Stimulated activated CD4-positive, alpha-beta T cell treated with anti-CD3 and anti-CD28 coated beads, Interleukin-1b, Interleukin-23, amount 100 ng/mL, for 1 hour (primary cell): ENCODE measurements around the gene BROX.

Experiments used
- DNase-seq, 2 donors: peaks; one replicate each; pipeline ENCODE4 v3.0.0-alpha.2; 2020; ENCODE audit warnings: low read depth in 2 of 2

BROX gene

GRCh38 chr1:222777977-222778376, 65.6 kb downstream of the BROX start:
- DNase-seq = no peak

- no peak for DNase-seq
These were observed 68.9 kb downstream of the BROX start for GRCh38 chr1:222781251-222781650.

DNA sequence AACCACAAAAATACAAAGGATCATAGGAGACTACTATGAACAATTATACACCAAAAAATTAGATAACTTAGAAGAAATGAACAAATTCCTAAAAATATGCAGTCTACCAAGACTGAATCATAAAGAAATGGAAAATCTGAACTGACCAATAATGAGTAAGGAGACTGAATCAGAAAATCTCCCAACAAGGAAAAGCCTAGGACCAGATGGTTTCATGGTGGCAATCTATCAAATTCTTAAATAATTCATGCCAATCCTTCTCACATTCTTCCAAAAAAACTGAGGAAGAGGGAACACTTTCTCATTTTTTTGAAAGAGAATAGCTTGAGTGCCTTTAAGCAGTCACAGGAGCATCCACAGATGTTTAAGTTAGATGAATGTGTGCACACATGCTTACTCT, 70.7 kb downstream of the BROX start:
- DNase-seq = no peak

GRCh38 chr1:222784371-222784770, 72.0 kb downstream of the BROX start:
- no peak for DNase-seq
